GM21390 (cell line): Measurements from ENCODE around the gene RUSF1.
A peak's percentile ranks its signal among the peaks of the same experiment; 100 is the strongest.
"Not testable (repeated sequence)": the region's sequence is repeated elsewhere in the genome, so short reads cannot be mapped to it uniquely, and the experiment has no call there.

ENCODE experiments used
- ATAC-seq: cut with Tn5 transposase; IDR thresholded peaks from one replicate; pipeline ENCODE4 v1.9.1; 2021; ENCODE audit not compliant: unreplicated experiment

Gene RUSF1

GRCh38 chr16:31507929-31508705 is at the start of gene RUSF1:
RUSF1 (minus strand) TSS chr16:31508391; CDS start chr16:31508373, 18 bp downstream.
- peak; percentile 89 for ATAC-seq

- ATAC-seq = no peak
These were observed 34.6 kb upstream of the RUSF1 start for GRCh38 chr16:31542763-31543162.

GRCh38 chr16:31539762-31540161 is 31.6 kb upstream of the RUSF1 start:
- ATAC-seq = not testable (repeated sequence)

- not testable (repeated sequence) for ATAC-seq
These were observed 30.0 kb upstream of the RUSF1 start for GRCh38 chr16:31538243-31538598.

GRCh38 chr16:31537362-31538242 is 29.4 kb upstream of the RUSF1 start:
- ATAC-seq = no peak

- ATAC-seq = no peak
These were observed 28.7 kb upstream of the RUSF1 start for GRCh38 chr16:31536804-31537361.

- no peak for ATAC-seq
These were observed 27.5 kb upstream of the RUSF1 start for GRCh38 chr16:31535737-31536136.

- no peak for ATAC-seq
These were observed 24.7 kb upstream of the RUSF1 start for GRCh38 chr16:31532896-31533295.

GRCh38 chr16:31532120-31532519 is 23.9 kb upstream of the RUSF1 start:
- ATAC-seq = no peak

GRCh38 chr16:31531096-31531495 is 22.9 kb upstream of the RUSF1 start:
- ATAC-seq = no peak

GRCh38 chr16:31530405-31530804 is 22.2 kb upstream of the RUSF1 start:
- no peak for ATAC-seq

- no peak for ATAC-seq
These were observed 21.7 kb upstream of the RUSF1 start for GRCh38 chr16:31529937-31530312.

- ATAC-seq = no peak
These were observed 21.1 kb upstream of the RUSF1 start for GRCh38 chr16:31529108-31529936.

- no peak for ATAC-seq
These were observed 20.4 kb upstream of the RUSF1 start for GRCh38 chr16:31528523-31529107.

GRCh38 chr16:31527734-31528274 is 19.6 kb upstream of the RUSF1 start, which contains the start of gene AHSP:
AHSP (plus strand) TSS chr16:31527900; CDS start chr16:31528140, 240 bp downstream.
- no peak for ATAC-seq

- ATAC-seq = no peak
These were observed 16.9 kb upstream of the RUSF1 start for GRCh38 chr16:31525113-31525512.

- not testable (repeated sequence) for ATAC-seq
These were observed 15.6 kb upstream of the RUSF1 start for GRCh38 chr16:31523768-31524167.

- no peak for ATAC-seq
These were observed 13.9 kb upstream of the RUSF1 start for GRCh38 chr16:31522071-31522470.

GRCh38 chr16:31521368-31521767 is 13.2 kb upstream of the RUSF1 start:
- no peak for ATAC-seq

- no peak for ATAC-seq
These were observed 11.7 kb upstream of the RUSF1 start for GRCh38 chr16:31519759-31520431.
